BE2C (cell line): ENCODE results near the gene OPCML.

Experiments
- DNase-seq: peaks from one replicate; pipeline ENCODE4 v3.0.0-alpha.2; 2020
- H3K27me3 ChIP-seq: fragments of 250-450 bp; sonication (Bioruptor Pico); 2 replicates; pipeline ENCODE4 v1.5.1; 2020; ENCODE audit warnings: mild to moderate bottlenecking
- H3K36me3 ChIP-seq: fragments of 250-450 bp; sonication (Bioruptor Pico); 2 replicates; pipeline ENCODE4 v1.5.1; 2020; ENCODE audit warnings: mild to moderate bottlenecking
- H3K4me1 ChIP-seq: fragments of 250-450 bp; sonication (Bioruptor Pico); 2 replicates; pipeline ENCODE4 v1.5.1; 2020
- H3K4me3 ChIP-seq: 2 replicates; pipeline ENCODE4 v1.5.1; 2011; ENCODE audit warnings: low read depth, low read length
- H3K9me3 ChIP-seq: fragments of 250-450 bp; sonication (Bioruptor Pico); 2 replicates; pipeline ENCODE4 v1.5.1; 2020
- TF ChIP-seq, protein P1 (sequence below): IDR thresholded peaks from 2 replicates; pipeline ENCODE4 v1.5.1; 2012; ENCODE audit warnings: mild to moderate bottlenecking, low read depth, low read length

OPCML gene

DNA sequence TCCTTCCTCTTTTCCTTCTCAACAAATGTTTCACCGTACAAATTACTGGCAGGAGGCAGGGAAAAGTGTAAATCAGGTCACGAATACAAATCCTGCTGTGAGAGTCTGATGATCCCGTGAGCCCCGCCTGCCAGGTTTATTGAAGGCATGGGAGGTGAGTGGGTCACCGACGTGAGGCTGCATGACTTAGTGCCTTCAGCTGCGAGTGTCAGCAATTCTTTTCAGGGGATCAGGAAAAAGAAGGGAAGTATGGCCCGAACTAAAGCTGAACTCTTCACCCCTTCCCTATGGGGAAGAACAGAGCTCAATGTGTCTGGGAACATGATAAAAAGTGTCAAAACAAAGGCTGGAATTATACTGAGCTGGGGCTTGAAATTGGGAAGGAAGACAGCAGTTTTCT lies 166.2 kb downstream of the OPCML start:
- no peak for DNase-seq
- Histone ChIP-seq H3K9me3 (no peaks in the 10 kb centered on the region), H3K4me1 (no peaks in the 10 kb centered on the region), H3K36me3 (no peaks in the 10 kb centered on the region), H3K27me3 (no peaks in the 10 kb centered on the region), H3K4me3 (no peak overlapping the region)
- TF ChIP-seq, protein P1, sequence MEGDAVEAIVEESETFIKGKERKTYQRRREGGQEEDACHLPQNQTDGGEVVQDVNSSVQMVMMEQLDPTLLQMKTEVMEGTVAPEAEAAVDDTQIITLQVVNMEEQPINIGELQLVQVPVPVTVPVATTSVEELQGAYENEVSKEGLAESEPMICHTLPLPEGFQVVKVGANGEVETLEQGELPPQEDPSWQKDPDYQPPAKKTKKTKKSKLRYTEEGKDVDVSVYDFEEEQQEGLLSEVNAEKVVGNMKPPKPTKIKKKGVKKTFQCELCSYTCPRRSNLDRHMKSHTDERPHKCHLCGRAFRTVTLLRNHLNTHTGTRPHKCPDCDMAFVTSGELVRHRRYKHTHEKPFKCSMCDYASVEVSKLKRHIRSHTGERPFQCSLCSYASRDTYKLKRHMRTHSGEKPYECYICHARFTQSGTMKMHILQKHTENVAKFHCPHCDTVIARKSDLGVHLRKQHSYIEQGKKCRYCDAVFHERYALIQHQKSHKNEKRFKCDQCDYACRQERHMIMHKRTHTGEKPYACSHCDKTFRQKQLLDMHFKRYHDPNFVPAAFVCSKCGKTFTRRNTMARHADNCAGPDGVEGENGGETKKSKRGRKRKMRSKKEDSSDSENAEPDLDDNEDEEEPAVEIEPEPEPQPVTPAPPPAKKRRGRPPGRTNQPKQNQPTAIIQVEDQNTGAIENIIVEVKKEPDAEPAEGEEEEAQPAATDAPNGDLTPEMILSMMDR = no peak

DNA sequence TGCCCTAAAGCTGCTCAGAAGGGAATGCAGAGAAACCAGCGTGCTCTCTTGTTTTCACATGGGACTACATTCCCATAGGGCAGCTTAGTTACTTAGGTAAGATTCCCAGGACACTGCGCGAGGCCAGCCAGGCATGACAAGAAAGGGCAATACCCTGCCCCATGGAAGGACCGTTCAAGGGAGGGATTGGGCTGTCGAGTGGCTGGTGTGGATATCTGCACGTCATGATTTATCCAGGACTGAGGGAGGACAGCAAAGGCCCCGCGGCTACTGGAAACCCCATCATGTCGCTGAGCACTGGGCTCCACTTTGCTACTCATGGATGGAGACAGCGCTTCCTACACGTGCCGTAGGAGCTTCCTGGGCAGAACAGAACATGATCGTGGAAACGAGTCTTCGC lies 169.4 kb downstream of the OPCML start:
- H3K4me1 ChIP-seq = no peaks in the 10 kb centered on the region
- H3K9me3 ChIP-seq = no peaks in the 10 kb centered on the region
- H3K36me3 ChIP-seq = no peaks in the 10 kb centered on the region
- H3K27me3 ChIP-seq = no peaks in the 10 kb centered on the region
- TF ChIP-seq, protein P1 = no peak
- DNase-seq = no peak
- H3K4me3 ChIP-seq = no peak overlapping the region

DNA sequence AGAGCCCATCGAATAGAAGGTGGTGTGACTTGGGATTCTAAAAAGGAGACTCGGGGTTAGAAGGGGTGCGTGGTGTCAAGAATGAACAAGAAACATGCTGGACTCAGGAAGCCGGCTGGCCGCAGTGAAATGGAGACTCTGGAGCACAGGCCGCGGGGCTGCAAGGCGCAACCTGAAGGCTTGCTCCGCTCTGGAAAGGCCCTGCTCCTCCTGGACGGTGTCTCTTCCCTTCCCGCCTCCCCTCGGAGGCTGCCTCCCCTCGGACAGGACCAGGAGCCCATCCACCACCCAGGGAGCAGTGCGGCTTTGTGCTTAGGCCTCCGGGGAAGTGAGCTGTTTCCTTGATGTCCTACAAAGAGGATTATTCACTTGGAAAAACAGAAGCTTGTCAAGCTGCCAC lies 170.1 kb downstream of the OPCML start:
- H3K4me3 ChIP-seq = no peak overlapping the region
- DNase-seq = no peak
- no peaks in the 10 kb centered on the region for H3K4me1 ChIP-seq
- H3K27me3 ChIP-seq = no peaks in the 10 kb centered on the region
- TF ChIP-seq, protein P1 = no peak
- H3K36me3 ChIP-seq = no peaks in the 10 kb centered on the region
- H3K9me3 ChIP-seq = no peaks in the 10 kb centered on the region

DNA sequence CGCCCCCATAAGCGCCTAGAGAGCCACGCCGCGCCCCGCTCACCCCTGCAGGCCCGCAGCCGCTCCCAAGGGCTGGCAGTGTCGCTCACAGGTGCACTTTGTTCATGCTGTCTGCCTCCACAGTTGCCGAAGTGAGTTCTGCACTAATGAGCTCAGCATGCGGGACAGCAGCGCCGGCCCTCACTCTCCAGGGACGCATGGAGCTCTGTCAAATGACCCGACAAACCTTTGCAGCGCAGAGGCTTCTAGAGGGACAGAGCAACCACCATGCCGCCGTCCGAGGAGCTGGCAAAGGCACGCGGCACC lies 170.7 kb downstream of the OPCML start:
- no peak for DNase-seq
- no peaks in the 10 kb centered on the region for H3K4me1 ChIP-seq
- H3K27me3 ChIP-seq = no peaks in the 10 kb centered on the region
- H3K36me3 ChIP-seq = no peaks in the 10 kb centered on the region
- H3K9me3 ChIP-seq = no peaks in the 10 kb centered on the region
- TF ChIP-seq, protein P1 = no peak
- H3K4me3 ChIP-seq = no peak overlapping the region

DNA sequence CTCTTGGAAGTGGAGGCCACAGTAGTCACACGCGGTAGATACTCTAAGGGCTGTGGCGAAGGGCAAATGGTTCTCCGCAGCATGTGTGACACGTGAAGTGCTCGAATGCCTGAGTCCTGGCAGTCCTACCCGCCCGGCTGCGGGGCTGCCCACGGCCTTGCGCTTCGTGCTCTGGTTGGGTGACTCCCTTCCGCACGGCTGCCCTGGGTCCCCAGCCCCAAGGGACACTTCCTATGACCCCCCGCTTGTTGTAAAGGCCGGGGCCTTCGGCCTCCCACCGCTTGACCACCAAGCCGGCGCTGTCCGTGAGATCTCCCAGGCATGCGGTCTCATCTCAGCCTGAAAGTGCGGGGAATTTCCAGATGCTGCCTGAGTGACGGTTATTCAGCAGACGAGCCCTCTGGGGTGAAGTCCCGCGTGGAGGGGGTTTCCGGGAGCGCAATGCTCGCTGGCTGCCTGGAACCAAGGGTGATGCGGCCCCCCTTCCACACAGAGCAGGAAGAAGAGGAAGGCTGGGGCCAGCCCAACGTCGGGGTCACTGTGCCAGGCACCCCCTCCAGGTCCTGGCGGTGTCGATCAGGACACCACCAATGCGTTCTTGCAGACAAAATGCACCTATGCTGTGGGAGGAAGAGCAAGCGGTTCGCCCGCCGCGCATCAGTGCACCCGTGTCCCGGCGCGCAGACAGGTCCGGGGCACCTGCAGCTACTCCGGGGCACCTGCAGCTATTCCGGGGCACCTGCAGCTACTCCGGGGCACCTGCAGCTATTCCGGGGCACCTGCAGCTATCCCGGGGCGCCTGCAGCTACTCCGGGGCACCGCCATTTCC lies 171.2 kb downstream of the OPCML start:
- H3K4me3 ChIP-seq = no peak overlapping the region
- H3K27me3 ChIP-seq = no peaks in the 10 kb centered on the region
- H3K9me3 ChIP-seq = no peaks in the 10 kb centered on the region

DNA sequence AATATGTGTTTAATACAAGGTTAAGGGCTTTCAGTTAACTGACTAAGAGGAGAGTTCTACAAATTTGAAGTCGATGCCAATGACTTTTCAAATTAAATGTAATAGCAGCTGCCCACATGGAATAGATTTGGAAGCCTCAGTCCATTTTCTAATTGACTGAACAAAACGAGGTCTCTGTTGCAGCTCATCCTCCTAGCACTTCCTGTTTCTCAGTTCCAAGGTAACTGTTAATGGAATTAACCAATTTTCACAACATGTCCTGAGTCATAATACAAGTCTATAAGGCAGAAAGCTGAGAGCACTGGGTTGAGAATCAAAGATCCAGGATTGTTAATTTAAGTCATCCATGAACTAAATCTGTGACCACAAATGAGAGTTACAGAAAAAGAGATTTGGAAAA lies 177.2 kb downstream of the OPCML start:
- TF ChIP-seq, protein P1 = no peak
- H3K27me3 ChIP-seq = no peaks in the 10 kb centered on the region
- no peak overlapping the region for H3K4me3 ChIP-seq
- H3K36me3 ChIP-seq = no peaks in the 10 kb centered on the region
- no peaks in the 10 kb centered on the region for H3K9me3 ChIP-seq
- DNase-seq = no peak
- H3K4me1 ChIP-seq = no peaks in the 10 kb centered on the region

More for the DNA sequence above, 171.2 kb downstream of the OPCML start:
- Histone ChIP-seq H3K4me1 (no peaks in the 10 kb centered on the region), H3K36me3 (no peaks in the 10 kb centered on the region)
- DNase-seq = no peak
- TF ChIP-seq, protein P1 = no peak
